ENCODE results near the gene SLC7A6OS. TPM values are rescaled to one million over a fixed set of nuclear protein-coding genes. Genes with fewer than 3 reads are reported as not detected.

Gene SLC7A6OS
- total RNA-seq, 1 experiment from 2014 or later: 16.4 TPM

- Histone ChIP-seq H3K9me2 (ENCODE audit: insufficient read depth) (no peaks in the 10 kb centered on the region), H3K36me3 (ENCODE audit: control insufficient read depth in 1 of 2, insufficient read depth in 2 of 2, low read length in 2 of 2) (peaks cover 12 to 20% of the 10 kb centered on the region in 2 experiments; a peak in 2 of 4 replicates), H2AFZ (ENCODE audit: low read depth, low read length, poor library complexity, severe bottlenecking) (no peak overlapping the region), H3K4me3 (replicated peaks in 1 of 2; ENCODE audit: low read depth in 1 of 2, low read length in 2 of 2) (peak overlapping the region; percentile 96 to 97), H3K27me3 (ENCODE audit: insufficient read depth, low read length) (no peaks in the 10 kb centered on the region), H3K27ac (ENCODE audit: low read depth, low read length) (peak overlapping the region; percentile 70), H3K4me1 (ENCODE audit: control insufficient read depth in 1 of 2, insufficient read depth in 2 of 2, low read length in 2 of 2) (peaks cover 7 to 17% of the 10 kb centered on the region in 2 experiments; a peak in 3 of 4 replicates), H4K20me1 (ENCODE audit: insufficient read depth) (no peaks in the 10 kb centered on the region), H3K9ac (ENCODE audit: low read length) (peak overlapping the region; percentile 84), H3K9me3 (ENCODE audit: control insufficient read depth in 1 of 2, insufficient read depth in 1 of 2, low read depth in 1 of 2, low read length in 2 of 2) (no peaks in the 10 kb centered on the region), H3K79me2 (ENCODE audit: insufficient read depth, low read length) (peaks cover 88% of the 10 kb centered on the region), H3K4me2 (ENCODE audit: low read length) (peak overlapping the region; percentile 88)
- no peak for TF ChIP-seq ATF3 (IDR thresholded peaks at IDR 0.05)
- TF ChIP-seq ELF1 (IDR thresholded peaks at IDR 0.05; ENCODE audit: borderline replicate concordance, low read depth): no peak
- no peak for TF ChIP-seq CEBPB (IDR thresholded peaks at IDR 0.05; ENCODE audit: low read depth)
- no peak for TF ChIP-seq RAD21 (IDR thresholded peaks at IDR 0.05; ENCODE audit: low read depth)
- TF ChIP-seq CBX3 (IDR thresholded peaks at IDR 0.05; ENCODE audit: low read depth): no peak
- TF ChIP-seq EZH2 (IDR thresholded peaks at IDR 0.05): no peak
- no peak for TF ChIP-seq YY1 (IDR thresholded peaks at IDR 0.05; ENCODE audit: extremely low read depth, insufficient replicate concordance, low read depth, low read length)
- TF ChIP-seq EGR1 (IDR thresholded peaks at IDR 0.05; ENCODE audit: low read depth): no peak
- TF ChIP-seq ZNF274 (IDR thresholded peaks at IDR 0.05; ENCODE audit: low read depth, low read length): no peak
- TF ChIP-seq POLR2A (IDR thresholded peaks at IDR 0.05; ENCODE audit: borderline replicate concordance, extremely low read depth, insufficient read depth, insufficient read length): no peak
- TF ChIP-seq MAX (IDR thresholded peaks at IDR 0.05): no peak
- TF ChIP-seq ZFX (IDR thresholded peaks at IDR 0.05): no peak
- no peak for TF ChIP-seq TCF7L2 (IDR thresholded peaks at IDR 0.05; ENCODE audit: borderline replicate concordance, extremely low read depth, insufficient read depth, insufficient read length)
- TF ChIP-seq ZBTB33 (IDR thresholded peaks at IDR 0.05; ENCODE audit: extremely low read depth, insufficient replicate concordance, low read length): no peak
- TF ChIP-seq EZH2phosphoT487 (IDR thresholded peaks at IDR 0.05; ENCODE audit: borderline replicate concordance): no peak
- TF ChIP-seq CTCF (IDR thresholded peaks at IDR 0.05 in 2 of 3, conservative IDR thresholded peaks at IDR 0.05 in 1 of 3; ENCODE audit: borderline replicate concordance in 1 of 3, insufficient read depth in 1 of 3, low read depth in 2 of 3, low read length in 2 of 3): no peak
- TF ChIP-seq JUND (IDR thresholded peaks at IDR 0.05): no peak
- TF ChIP-seq REST (IDR thresholded peaks at IDR 0.05; ENCODE audit: low read depth): no peak
- ATAC-seq (no peak), DNase-seq (ENCODE audit: low read depth, low spot score) (no peak)
- CTCF ChIA-PET: no interaction called here
- RAD21 ChIA-PET (ENCODE audit: low non-redundant PET in 1 of 2, low total read pairs in 2 of 2, uncharacterized antibody in 2 of 2, unreplicated experiment in 2 of 2): no interaction called here
- BruUV-seq (replicated peaks): no TSS peak
- POLR2A ChIA-PET: no interaction called here
- intact Hi-C loops (cut with micrococcal nuclease): loop anchor here (2.0 to 5.0 kb wide), 2 partner anchors 42 to 75 kb away; no protein-coding TSS in a partner anchor
These were observed 947 bp downstream of the SLC7A6OS start for GRCh38 chr16:68309799-68310198.
